Measurements from ENCODE around the gene ZNF519.

DNA sequence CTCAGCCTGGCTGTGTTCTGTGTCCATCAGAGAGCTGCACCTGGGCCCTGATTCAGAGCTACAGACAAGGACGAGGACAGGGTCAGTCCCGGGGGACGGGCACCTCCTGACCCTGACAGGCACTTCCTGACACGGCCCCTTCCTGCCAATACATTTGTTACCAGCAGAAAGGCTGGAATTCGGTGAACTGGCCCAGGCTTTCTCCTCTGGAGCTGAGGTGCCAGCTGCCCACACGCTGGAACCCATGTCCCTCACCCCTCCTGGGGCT is 12.3 kb upstream of the ZNF519 start:
- TF ChIP-seq CTCF (IDR thresholded peaks at IDR 0.05) (no peak), EZH2 (IDR thresholded peaks at IDR 0.05; ENCODE audit: borderline replicate concordance, insufficient read depth, low read depth, low read length, poor library complexity, severe bottlenecking) (no peak)
